Measurements from ENCODE around the gene TPGS1.

TPGS1 gene

DNA sequence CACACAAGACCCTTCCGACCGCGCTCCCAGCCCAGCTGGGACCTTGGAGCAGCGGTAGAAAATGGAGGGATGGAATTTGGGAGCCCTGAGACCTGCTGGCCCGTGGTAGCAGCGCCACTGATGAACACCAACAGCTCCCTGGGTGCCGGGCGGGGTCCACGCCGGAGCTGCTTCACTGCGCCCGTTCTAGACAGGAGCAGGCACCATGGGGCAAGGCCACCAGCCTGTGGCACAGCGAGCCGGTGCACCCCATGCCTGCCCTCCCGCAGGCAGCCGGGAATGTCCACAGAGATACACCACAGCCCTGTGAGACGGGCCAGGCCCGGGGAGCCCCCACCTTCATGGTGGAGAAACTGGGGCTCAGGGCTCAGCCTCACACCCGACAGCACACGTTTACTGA lies 36.6 kb upstream of the TPGS1 start:
- no peak overlapping the region for H3K4me2 ChIP-seq (ENCODE audit: low read length)
- H3K9me3 ChIP-seq (ENCODE audit: low read length): no peaks in the 10 kb centered on the region
- no peaks in the 10 kb centered on the region for H3F3A ChIP-seq (ENCODE audit: insufficient read depth, low read length)
- no peak for TF ChIP-seq EZH2 (IDR thresholded peaks at IDR 0.05; ENCODE audit: borderline replicate concordance, low read length)
- TF ChIP-seq, protein P1, sequence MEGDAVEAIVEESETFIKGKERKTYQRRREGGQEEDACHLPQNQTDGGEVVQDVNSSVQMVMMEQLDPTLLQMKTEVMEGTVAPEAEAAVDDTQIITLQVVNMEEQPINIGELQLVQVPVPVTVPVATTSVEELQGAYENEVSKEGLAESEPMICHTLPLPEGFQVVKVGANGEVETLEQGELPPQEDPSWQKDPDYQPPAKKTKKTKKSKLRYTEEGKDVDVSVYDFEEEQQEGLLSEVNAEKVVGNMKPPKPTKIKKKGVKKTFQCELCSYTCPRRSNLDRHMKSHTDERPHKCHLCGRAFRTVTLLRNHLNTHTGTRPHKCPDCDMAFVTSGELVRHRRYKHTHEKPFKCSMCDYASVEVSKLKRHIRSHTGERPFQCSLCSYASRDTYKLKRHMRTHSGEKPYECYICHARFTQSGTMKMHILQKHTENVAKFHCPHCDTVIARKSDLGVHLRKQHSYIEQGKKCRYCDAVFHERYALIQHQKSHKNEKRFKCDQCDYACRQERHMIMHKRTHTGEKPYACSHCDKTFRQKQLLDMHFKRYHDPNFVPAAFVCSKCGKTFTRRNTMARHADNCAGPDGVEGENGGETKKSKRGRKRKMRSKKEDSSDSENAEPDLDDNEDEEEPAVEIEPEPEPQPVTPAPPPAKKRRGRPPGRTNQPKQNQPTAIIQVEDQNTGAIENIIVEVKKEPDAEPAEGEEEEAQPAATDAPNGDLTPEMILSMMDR (IDR thresholded peaks at IDR 0.05; ENCODE audit: low read length): no peak
- H3K27me3 ChIP-seq (ENCODE audit: insufficient read depth, low read length): no peaks in the 10 kb centered on the region
- H3K4me3 ChIP-seq (ENCODE audit: low read depth, low read length, poor library complexity, severe bottlenecking): no peak overlapping the region
- H3K79me2 ChIP-seq (ENCODE audit: insufficient read depth, low read length): no peaks in the 10 kb centered on the region
- no peak overlapping the region for H3K9ac ChIP-seq (ENCODE audit: low read length)
- no peaks in the 10 kb centered on the region for H3K4me1 ChIP-seq (ENCODE audit: insufficient read depth, low read length, severe bottlenecking)
- no peak overlapping the region for H2AFZ ChIP-seq (ENCODE audit: low read length)
- no peaks in the 10 kb centered on the region for H3K36me3 ChIP-seq (ENCODE audit: insufficient read depth, low read length)
- no peak overlapping the region for H3K27ac ChIP-seq (ENCODE audit: low read depth, low read length, poor library complexity, severe bottlenecking)
- H4K20me1 ChIP-seq (ENCODE audit: insufficient read depth, low read length): no peaks in the 10 kb centered on the region
- no peaks in the 10 kb centered on the region for H3K9me2 ChIP-seq (ENCODE audit: low read depth, low read length)

- no peaks in the 10 kb centered on the region for H3K9me3 ChIP-seq (ENCODE audit: low read length)
- TF ChIP-seq, protein P1 (IDR thresholded peaks at IDR 0.05; ENCODE audit: low read length): no peak
- no peak for TF ChIP-seq EZH2 (IDR thresholded peaks at IDR 0.05; ENCODE audit: borderline replicate concordance, low read length)
- no peaks in the 10 kb centered on the region for H3F3A ChIP-seq (ENCODE audit: insufficient read depth, low read length)
- no peaks in the 10 kb centered on the region for H3K36me3 ChIP-seq (ENCODE audit: insufficient read depth, low read length)
- no peaks in the 10 kb centered on the region for H3K79me2 ChIP-seq (ENCODE audit: insufficient read depth, low read length)
- H3K27ac ChIP-seq (ENCODE audit: low read depth, low read length, poor library complexity, severe bottlenecking): no peak overlapping the region
- no peak overlapping the region for H3K4me3 ChIP-seq (ENCODE audit: low read depth, low read length, poor library complexity, severe bottlenecking)
- H3K4me2 ChIP-seq (ENCODE audit: low read length): no peak overlapping the region
- no peaks in the 10 kb centered on the region for H3K9me2 ChIP-seq (ENCODE audit: low read depth, low read length)
- no peaks in the 10 kb centered on the region for H4K20me1 ChIP-seq (ENCODE audit: insufficient read depth, low read length)
- no peak overlapping the region for H2AFZ ChIP-seq (ENCODE audit: low read length)
- H3K9ac ChIP-seq (ENCODE audit: low read length): no peak overlapping the region
- H3K4me1 ChIP-seq (ENCODE audit: insufficient read depth, low read length, severe bottlenecking): no peaks in the 10 kb centered on the region
- H3K27me3 ChIP-seq (ENCODE audit: insufficient read depth, low read length): no peaks in the 10 kb centered on the region
Measured at GRCh38 chr19:472005-472858, 35.1 kb upstream of the TPGS1 start.

DNA sequence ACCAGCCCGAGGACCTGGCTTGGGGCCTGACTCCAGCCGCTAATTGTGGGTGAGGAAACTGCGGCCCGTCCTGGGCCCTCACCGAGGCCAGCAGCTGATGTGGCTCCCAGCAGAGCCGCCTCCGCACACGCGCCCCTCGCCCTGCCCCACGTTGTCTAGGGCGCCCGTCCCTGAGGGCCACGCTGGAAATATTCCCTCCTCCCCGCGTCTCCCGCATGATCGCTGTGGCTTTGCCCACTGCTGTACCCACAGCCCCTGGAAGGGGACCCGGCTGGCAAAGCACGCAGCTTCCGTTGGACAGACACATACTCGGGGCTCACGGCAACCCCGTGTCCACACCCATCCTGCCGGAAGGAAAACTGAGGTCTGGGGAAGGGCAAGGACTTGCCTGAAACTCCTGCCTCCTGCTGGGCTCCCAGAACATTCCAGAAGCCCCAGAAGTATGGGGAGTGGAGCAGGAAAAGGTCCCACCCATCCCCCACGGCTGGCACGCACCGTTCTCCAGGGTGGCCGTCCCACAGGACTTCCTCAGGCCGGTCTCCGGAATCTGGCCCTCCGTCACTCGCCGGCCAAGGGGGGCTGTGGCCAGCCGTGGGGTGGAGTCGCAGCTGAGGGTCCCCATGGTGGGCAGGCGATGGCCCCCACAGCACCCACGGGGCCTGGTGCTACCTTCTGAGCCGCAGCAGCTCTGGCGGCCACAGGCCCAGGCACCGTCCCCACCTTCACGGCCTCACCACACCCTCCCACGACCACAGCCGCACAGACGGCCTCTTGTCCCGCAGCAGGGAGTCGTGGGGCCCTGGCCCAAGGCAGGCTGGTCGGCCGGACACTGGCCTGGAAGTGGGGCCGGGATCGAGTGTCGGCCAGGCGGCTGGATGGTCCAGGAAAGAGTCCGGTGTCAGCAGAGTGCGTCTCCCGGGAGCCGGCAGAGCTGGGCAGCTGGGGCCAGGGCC lies 32.9 kb upstream of the TPGS1 start:
- no peaks in the 10 kb centered on the region for H3K9me2 ChIP-seq (ENCODE audit: low read depth, low read length)
- TF ChIP-seq, protein P1 (IDR thresholded peaks at IDR 0.05; ENCODE audit: low read length): no peak
- TF ChIP-seq EZH2 (IDR thresholded peaks at IDR 0.05; ENCODE audit: borderline replicate concordance, low read length): no peak
- no peaks in the 10 kb centered on the region for H3K79me2 ChIP-seq (ENCODE audit: insufficient read depth, low read length)
- no peaks in the 10 kb centered on the region for H3K27me3 ChIP-seq (ENCODE audit: insufficient read depth, low read length)
- H3K27ac ChIP-seq (ENCODE audit: low read depth, low read length, poor library complexity, severe bottlenecking): no peak overlapping the region
- no peaks in the 10 kb centered on the region for H4K20me1 ChIP-seq (ENCODE audit: insufficient read depth, low read length)
- H3K9me3 ChIP-seq (ENCODE audit: low read length): no peaks in the 10 kb centered on the region
- H3F3A ChIP-seq (ENCODE audit: insufficient read depth, low read length): no peaks in the 10 kb centered on the region
- no peak overlapping the region for H3K4me3 ChIP-seq (ENCODE audit: low read depth, low read length, poor library complexity, severe bottlenecking)
- no peak overlapping the region for H3K9ac ChIP-seq (ENCODE audit: low read length)
- no peaks in the 10 kb centered on the region for H3K4me1 ChIP-seq (ENCODE audit: insufficient read depth, low read length, severe bottlenecking)
- H2AFZ ChIP-seq (ENCODE audit: low read length): no peak overlapping the region
- no peaks in the 10 kb centered on the region for H3K36me3 ChIP-seq (ENCODE audit: insufficient read depth, low read length)
- no peak overlapping the region for H3K4me2 ChIP-seq (ENCODE audit: low read length)

All from OCI-LY1 (cell line).